SK-N-SH (cell line): Measurements from ENCODE around the gene TMEM168. TPM values are rescaled to one million over a fixed set of nuclear protein-coding genes. Genes with fewer than 3 reads are reported as not detected.

Experiments used
- CTCF ChIA-PET: fragments of 300-600, 350-600 bp; formaldehyde crosslinking; extraction: SDS; loops from one replicate; lab custom pipeline; 2021; lab: Yijun Ruan, JAX
- POLR2A ChIA-PET: fragments of 350-600 bp; sonication (Branson Sonifier 250); formaldehyde crosslinking; extraction: SDS; loops from one replicate; lab custom pipeline; 2020; ENCODE audit warnings: antibody characterized with exemption, inconsistent platforms; lab: Yijun Ruan, JAX
- DNase-seq: peaks from one replicate; pipeline ENCODE4 v3.0.0; 2012
- H2AFZ ChIP-seq: fragments of 200-600 bp; sonication (generic); 2 replicates; pipeline ENCODE4 v1.8.1; 2016; ENCODE audit warnings: antibody characterized with exemption, mild to moderate bottlenecking, low read depth
- H3F3A ChIP-seq: fragments of 200-600 bp; sonication (generic); replicated peaks from 2 replicates; pipeline ENCODE3; 2016; ENCODE audit warnings: antibody characterized with exemption, mild to moderate bottlenecking; ENCODE audit not compliant: insufficient read depth
- H3K27ac ChIP-seq, 2 experiments: fragments of 200-500 bp in 1 of 2; fragments of 200-600 bp in 1 of 2; sonication (Bioruptor generic) in 1 of 2; sonication (generic), shearing (Covaris generic) in 1 of 2; 2 replicates each; pipeline versions ENCODE4 v1.5.1 to v1.6.1; 2014 to 2016; ENCODE audit warnings: low read depth in 2 of 2, inconsistent platforms in 1 of 2, low read length in 1 of 2, mild to moderate bottlenecking in 1 of 2, mixed read lengths in 1 of 2
- H3K27me3 ChIP-seq: fragments of 200-600 bp; sonication (generic), shearing (Covaris generic); 2 replicates; pipeline ENCODE4 v1.6.1; 2016; ENCODE audit warnings: mixed run types; ENCODE audit not compliant: insufficient read depth
- H3K36me3 ChIP-seq, 2 experiments: fragments of 200-500 bp in 1 of 2; fragments of 200-600 bp in 1 of 2; sonication (Bioruptor generic) in 1 of 2; sonication (generic) in 1 of 2; replicated peaks in 1 of 2; 2 replicates each; pipeline versions ENCODE3 to v1.5.1; 2014 to 2016; ENCODE audit warnings: low read length in 1 of 2, mild to moderate bottlenecking in 1 of 2; ENCODE audit not compliant: insufficient read depth in 2 of 2, control insufficient read depth in 1 of 2
- H3K4me1 ChIP-seq, 2 experiments: fragments of 200-500 bp in 1 of 2; fragments of 200-600 bp in 1 of 2; sonication (Bioruptor generic) in 1 of 2; sonication (generic), shearing (Covaris generic) in 1 of 2; 2 replicates each; pipeline versions ENCODE4 v1.5.1 to v1.6.1; 2014 to 2016; ENCODE audit warnings: low read depth in 1 of 2, low read length in 1 of 2, mixed run types in 1 of 2; ENCODE audit not compliant: insufficient read depth in 2 of 2, control insufficient read depth in 1 of 2
- H3K4me2 ChIP-seq: fragments of 200-600 bp; sonication (generic), shearing (Covaris generic); 2 replicates; pipeline ENCODE4 v1.6.1; 2017; ENCODE audit warnings: mixed run types
- H3K4me3 ChIP-seq, 2 experiments: fragments of 200-500 bp in 1 of 2; fragments of 200-600 bp in 1 of 2; sonication (Bioruptor generic) in 1 of 2; sonication (generic), shearing (Covaris generic) in 1 of 2; 2 replicates each; pipeline versions ENCODE4 v1.5.1 to v1.8.1; 2014 to 2016; ENCODE audit warnings: low read depth in 2 of 2, inconsistent platforms in 1 of 2, low read length in 1 of 2, mild to moderate bottlenecking in 1 of 2, mixed read lengths in 1 of 2, moderate library complexity in 1 of 2
- H3K79me2 ChIP-seq: fragments of 200-600 bp; sonication (generic); 2 replicates; pipeline ENCODE4 v1.8.1; 2017; ENCODE audit warnings: mild to moderate bottlenecking; ENCODE audit not compliant: insufficient read depth
- H3K9ac ChIP-seq: fragments of 200-600 bp; sonication (generic); 2 replicates; pipeline ENCODE4 v1.6.1; 2017; ENCODE audit warnings: mixed run types
- H3K9me2 ChIP-seq: fragments of 200-600 bp; sonication (generic); 2 replicates; pipeline ENCODE4 v1.6.1; 2017; ENCODE audit warnings: mixed run types
- H3K9me3 ChIP-seq: fragments of 200-600 bp; sonication (generic); 2 replicates; pipeline ENCODE4 v1.6.1; 2017; ENCODE audit warnings: mixed run types, mild to moderate bottlenecking, moderate library complexity
- H4K20me1 ChIP-seq: fragments of 200-600 bp; sonication (generic); 2 replicates; pipeline ENCODE4 v1.6.1; 2017; ENCODE audit warnings: mild to moderate bottlenecking, mixed run types; ENCODE audit not compliant: insufficient read depth
- CHD2 ChIP-seq: fragments of 150-350 bp; IDR thresholded peaks from 2 replicates; pipeline ENCODE4 v1.6.1; 2018; ENCODE audit warnings: low read length; ENCODE audit not compliant: partially characterized antibody
- FOSL2 ChIP-seq: IDR thresholded peaks from 2 replicates; pipeline ENCODE4 v1.4.0; 2012; ENCODE audit warnings: low read depth, mild to moderate bottlenecking, moderate library complexity, borderline replicate concordance
- GABPA ChIP-seq: IDR thresholded peaks from 2 replicates; pipeline ENCODE4 v1.4.0; 2012; ENCODE audit warnings: low read depth, mild to moderate bottlenecking
- GATA2 ChIP-seq: sonication (generic); formaldehyde crosslinking; IDR thresholded peaks from 2 replicates; pipeline ENCODE4 v1.5.0; 2020; ENCODE audit warnings: mild to moderate bottlenecking, missing genetic modification reagents
- JUND ChIP-seq: IDR thresholded peaks from 2 replicates; pipeline ENCODE4 v1.4.0; 2012
- MEF2A ChIP-seq: IDR thresholded peaks from 2 replicates; pipeline ENCODE4 v1.4.0; 2012; ENCODE audit warnings: low read depth, borderline replicate concordance
- MXI1 ChIP-seq: IDR thresholded peaks from 2 replicates; pipeline ENCODE4 v1.6.1; 2012; ENCODE audit warnings: mild to moderate bottlenecking, low read depth, low read length, improper control_type of control experiment
- NRF1 ChIP-seq: IDR thresholded peaks from 2 replicates; pipeline ENCODE4 v1.6.1; 2012; ENCODE audit warnings: low read depth, mild to moderate bottlenecking, low read length
- RAD21 ChIP-seq: IDR thresholded peaks from 2 replicates; pipeline ENCODE4 v1.6.1; 2012; ENCODE audit warnings: mild to moderate bottlenecking, low read length
- RCOR1 ChIP-seq: fragments of 150-350 bp; IDR thresholded peaks from 2 replicates; pipeline ENCODE4 v1.6.1; 2017; ENCODE audit warnings: antibody characterized with exemption, low read length
- RXRA ChIP-seq: IDR thresholded peaks from 2 replicates; pipeline ENCODE4 v1.4.0; 2012; ENCODE audit warnings: low read depth, mild to moderate bottlenecking, borderline replicate concordance
- TCF12 ChIP-seq: IDR thresholded peaks from 2 replicates; pipeline ENCODE4 v1.4.0; 2012
- TEAD4 ChIP-seq: IDR thresholded peaks from 2 replicates; pipeline ENCODE4 v1.4.0; 2012; ENCODE audit warnings: mild to moderate bottlenecking, borderline replicate concordance; ENCODE audit not compliant: insufficient read depth
- WGBS: methylation state at CpG from one replicate; pipeline ENCODE4 v1.1.6; 2017; ENCODE audit warnings: low lambda C conversion rate; 5-methylcytosine and 5-hydroxymethylcytosine counted together
- polyA plus RNA-seq, 3 experiments: library from polyadenylated mRNA; depleted of rRNA; stranded (reverse); fragments of >200 nt; gene quantifications; 2 replicates each; pipeline ENCODE4 v1.2.3, GENCODE V29; 2012
- TF ChIP-seq, protein P1 (sequence below): fragments of 200-600 bp; sonication (generic); IDR thresholded peaks from 2 replicates; pipeline ENCODE4 v1.6.1; 2017; ENCODE audit warnings: antibody characterized with exemption, mild to moderate bottlenecking, moderate library complexity
- TF ChIP-seq, protein P2 (sequence below): IDR thresholded peaks from 2 replicates; pipeline ENCODE4 v1.4.0; 2012; ENCODE audit warnings: low read depth, borderline replicate concordance
- TF ChIP-seq, protein P3 (sequence below): IDR thresholded peaks from 2 replicates; pipeline ENCODE4 v1.4.0; 2012; ENCODE audit warnings: low read depth, borderline replicate concordance
- TF ChIP-seq, protein P4 (sequence below): IDR thresholded peaks from 2 replicates; pipeline ENCODE4 v1.4.0; 2012; ENCODE audit warnings: low read depth
- TF ChIP-seq, protein P5 (sequence below): IDR thresholded peaks from 2 replicates; pipeline ENCODE4 v1.6.1; 2012; ENCODE audit warnings: mild to moderate bottlenecking, low read depth, low read length, moderate library complexity
- TF ChIP-seq, protein P6 (sequence below): fragments of 150-350 bp; IDR thresholded peaks from 2 replicates; pipeline ENCODE4 v1.6.1; 2017; ENCODE audit warnings: antibody characterized with exemption, low read length, low read depth, borderline replicate concordance

Gene TMEM168
- polyA plus RNA-seq, 1 of the 3 experiments (the other 2 are of a cell fraction): 32.2 TPM

DNA sequence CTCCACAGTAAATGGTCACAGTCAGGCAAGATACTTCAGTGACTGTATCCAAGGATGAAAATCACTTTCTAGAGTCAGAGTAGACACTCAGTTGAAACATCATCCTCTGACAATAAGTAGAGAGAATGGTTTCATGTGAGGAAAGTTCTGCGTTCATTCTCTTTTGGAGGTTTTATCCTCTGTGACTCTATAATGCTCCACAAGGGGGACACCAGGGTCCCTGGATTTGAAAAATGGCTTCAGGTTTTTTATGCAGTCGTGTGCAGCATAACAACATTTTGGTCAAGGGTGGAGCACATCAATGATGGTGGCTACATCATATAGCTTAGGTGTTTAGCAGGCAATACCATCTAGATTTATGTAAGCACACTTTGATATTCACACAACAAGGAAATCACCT, 40.4 kb downstream of the TMEM168 start:
- POLR2A ChIA-PET: no interaction called here
- H3K9me2 ChIP-seq: no peaks in the 10 kb centered on the region
- H3K27me3 ChIP-seq: no peaks in the 10 kb centered on the region
- H3K4me2 ChIP-seq: no peak overlapping the region
- peak; percentile 22 for TF ChIP-seq RAD21
- no peak for TF ChIP-seq NRF1
- TF ChIP-seq, protein P1, sequence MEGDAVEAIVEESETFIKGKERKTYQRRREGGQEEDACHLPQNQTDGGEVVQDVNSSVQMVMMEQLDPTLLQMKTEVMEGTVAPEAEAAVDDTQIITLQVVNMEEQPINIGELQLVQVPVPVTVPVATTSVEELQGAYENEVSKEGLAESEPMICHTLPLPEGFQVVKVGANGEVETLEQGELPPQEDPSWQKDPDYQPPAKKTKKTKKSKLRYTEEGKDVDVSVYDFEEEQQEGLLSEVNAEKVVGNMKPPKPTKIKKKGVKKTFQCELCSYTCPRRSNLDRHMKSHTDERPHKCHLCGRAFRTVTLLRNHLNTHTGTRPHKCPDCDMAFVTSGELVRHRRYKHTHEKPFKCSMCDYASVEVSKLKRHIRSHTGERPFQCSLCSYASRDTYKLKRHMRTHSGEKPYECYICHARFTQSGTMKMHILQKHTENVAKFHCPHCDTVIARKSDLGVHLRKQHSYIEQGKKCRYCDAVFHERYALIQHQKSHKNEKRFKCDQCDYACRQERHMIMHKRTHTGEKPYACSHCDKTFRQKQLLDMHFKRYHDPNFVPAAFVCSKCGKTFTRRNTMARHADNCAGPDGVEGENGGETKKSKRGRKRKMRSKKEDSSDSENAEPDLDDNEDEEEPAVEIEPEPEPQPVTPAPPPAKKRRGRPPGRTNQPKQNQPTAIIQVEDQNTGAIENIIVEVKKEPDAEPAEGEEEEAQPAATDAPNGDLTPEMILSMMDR: peak; percentile 18; the same call in 1 of the 2 replicates
- TF ChIP-seq, all 33 proteins: peak for 2
- Histone ChIP-seq H3K4me1 (no peaks in the 10 kb centered on the region), H3F3A (peaks cover 2% of the 10 kb centered on the region), H3K9me3 (no peaks in the 10 kb centered on the region), H3K27ac (no peak overlapping the region), H3K36me3 (no peaks in the 10 kb centered on the region), H3K79me2 (no peaks in the 10 kb centered on the region), H4K20me1 (no peaks in the 10 kb centered on the region), H3K9ac (no peak overlapping the region), H2AFZ (no peak overlapping the region), H3K4me3 (no peak overlapping the region)
- DNase-seq: no peak
- CTCF ChIA-PET: interaction anchor here (0.9 to 1.8 kb wide), 3 partner anchors 9 to 150 kb away, joined by 3 to 5 read pairs (median 4); no protein-coding TSS in a partner anchor
- WGBS: 50% methylated on average over 2 of the region's 2 CpGs

DNA sequence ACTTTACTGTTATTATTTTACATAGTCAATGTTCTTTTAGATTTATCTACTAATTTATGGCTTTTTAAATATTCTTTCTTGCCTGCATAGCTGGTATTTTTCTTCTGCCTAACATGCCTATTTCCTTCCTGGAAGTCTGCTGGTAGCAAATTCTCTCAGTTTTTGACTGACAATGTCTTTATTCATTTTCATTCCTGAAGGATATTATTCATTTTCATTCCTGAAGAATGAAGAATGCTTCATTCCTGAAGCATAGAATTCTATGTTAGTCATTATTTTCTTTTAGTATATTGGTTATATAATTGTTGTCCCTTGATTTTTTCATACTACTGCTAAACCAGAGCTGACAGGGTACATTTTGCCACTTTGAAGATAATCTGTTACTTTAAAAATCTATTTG, 41.8 kb downstream of the TMEM168 start:
- H3K4me3 ChIP-seq: no peak overlapping the region
- no peak overlapping the region for H3K4me2 ChIP-seq
- no peaks in the 10 kb centered on the region; a peak in 1 of 4 replicates for H3K4me1 ChIP-seq
- H3K79me2 ChIP-seq: no peaks in the 10 kb centered on the region
- H3K27me3 ChIP-seq: no peaks in the 10 kb centered on the region
- ChIA-PET CTCF (interaction anchor here (1.8 kb wide), 1 partner anchor 13 kb away, joined by 4 read pairs; no protein-coding TSS in a partner anchor), POLR2A (no interaction called here)
- no peak overlapping the region for H3K27ac ChIP-seq
- no peaks in the 10 kb centered on the region for H3K9me2 ChIP-seq
- no peaks in the 10 kb centered on the region for H3K36me3 ChIP-seq
- H3K9ac ChIP-seq: no peak overlapping the region
- no peak for DNase-seq
- H3K9me3 ChIP-seq: no peaks in the 10 kb centered on the region
- no peak overlapping the region for H2AFZ ChIP-seq
- H3F3A ChIP-seq: peaks cover 2% of the 10 kb centered on the region
- no peaks in the 10 kb centered on the region for H4K20me1 ChIP-seq
- TF ChIP-seq, protein P2, sequence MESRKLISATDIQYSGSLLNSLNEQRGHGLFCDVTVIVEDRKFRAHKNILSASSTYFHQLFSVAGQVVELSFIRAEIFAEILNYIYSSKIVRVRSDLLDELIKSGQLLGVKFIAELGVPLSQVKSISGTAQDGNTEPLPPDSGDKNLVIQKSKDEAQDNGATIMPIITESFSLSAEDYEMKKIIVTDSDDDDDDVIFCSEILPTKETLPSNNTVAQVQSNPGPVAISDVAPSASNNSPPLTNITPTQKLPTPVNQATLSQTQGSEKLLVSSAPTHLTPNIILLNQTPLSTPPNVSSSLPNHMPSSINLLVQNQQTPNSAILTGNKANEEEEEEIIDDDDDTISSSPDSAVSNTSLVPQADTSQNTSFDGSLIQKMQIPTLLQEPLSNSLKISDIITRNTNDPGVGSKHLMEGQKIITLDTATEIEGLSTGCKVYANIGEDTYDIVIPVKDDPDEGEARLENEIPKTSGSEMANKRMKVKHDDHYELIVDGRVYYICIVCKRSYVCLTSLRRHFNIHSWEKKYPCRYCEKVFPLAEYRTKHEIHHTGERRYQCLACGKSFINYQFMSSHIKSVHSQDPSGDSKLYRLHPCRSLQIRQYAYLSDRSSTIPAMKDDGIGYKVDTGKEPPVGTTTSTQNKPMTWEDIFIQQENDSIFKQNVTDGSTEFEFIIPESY: no peak
- TF ChIP-seq MXI1 (no peak), TEAD4 (no peak), TCF12 (peak; percentile 17; the same call in 1 of the 2 replicates), GABPA (no peak), NRF1 (no peak), MEF2A (no peak), CHD2 (no peak), RCOR1 (no peak), JUND (no peak), GATA2 (no peak), FOSL2 (peak; percentile 16; the same call in 1 of the 2 replicates), RXRA (no peak)
- TF ChIP-seq, protein P3, sequence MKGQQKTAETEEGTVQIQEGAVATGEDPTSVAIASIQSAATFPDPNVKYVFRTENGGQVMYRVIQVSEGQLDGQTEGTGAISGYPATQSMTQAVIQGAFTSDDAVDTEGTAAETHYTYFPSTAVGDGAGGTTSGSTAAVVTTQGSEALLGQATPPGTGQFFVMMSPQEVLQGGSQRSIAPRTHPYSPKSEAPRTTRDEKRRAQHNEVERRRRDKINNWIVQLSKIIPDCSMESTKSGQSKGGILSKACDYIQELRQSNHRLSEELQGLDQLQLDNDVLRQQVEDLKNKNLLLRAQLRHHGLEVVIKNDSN: no peak
- TF ChIP-seq, protein P4, sequence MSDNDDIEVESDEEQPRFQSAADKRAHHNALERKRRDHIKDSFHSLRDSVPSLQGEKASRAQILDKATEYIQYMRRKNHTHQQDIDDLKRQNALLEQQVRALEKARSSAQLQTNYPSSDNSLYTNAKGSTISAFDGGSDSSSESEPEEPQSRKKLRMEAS: no peak
- TF ChIP-seq, protein P5, sequence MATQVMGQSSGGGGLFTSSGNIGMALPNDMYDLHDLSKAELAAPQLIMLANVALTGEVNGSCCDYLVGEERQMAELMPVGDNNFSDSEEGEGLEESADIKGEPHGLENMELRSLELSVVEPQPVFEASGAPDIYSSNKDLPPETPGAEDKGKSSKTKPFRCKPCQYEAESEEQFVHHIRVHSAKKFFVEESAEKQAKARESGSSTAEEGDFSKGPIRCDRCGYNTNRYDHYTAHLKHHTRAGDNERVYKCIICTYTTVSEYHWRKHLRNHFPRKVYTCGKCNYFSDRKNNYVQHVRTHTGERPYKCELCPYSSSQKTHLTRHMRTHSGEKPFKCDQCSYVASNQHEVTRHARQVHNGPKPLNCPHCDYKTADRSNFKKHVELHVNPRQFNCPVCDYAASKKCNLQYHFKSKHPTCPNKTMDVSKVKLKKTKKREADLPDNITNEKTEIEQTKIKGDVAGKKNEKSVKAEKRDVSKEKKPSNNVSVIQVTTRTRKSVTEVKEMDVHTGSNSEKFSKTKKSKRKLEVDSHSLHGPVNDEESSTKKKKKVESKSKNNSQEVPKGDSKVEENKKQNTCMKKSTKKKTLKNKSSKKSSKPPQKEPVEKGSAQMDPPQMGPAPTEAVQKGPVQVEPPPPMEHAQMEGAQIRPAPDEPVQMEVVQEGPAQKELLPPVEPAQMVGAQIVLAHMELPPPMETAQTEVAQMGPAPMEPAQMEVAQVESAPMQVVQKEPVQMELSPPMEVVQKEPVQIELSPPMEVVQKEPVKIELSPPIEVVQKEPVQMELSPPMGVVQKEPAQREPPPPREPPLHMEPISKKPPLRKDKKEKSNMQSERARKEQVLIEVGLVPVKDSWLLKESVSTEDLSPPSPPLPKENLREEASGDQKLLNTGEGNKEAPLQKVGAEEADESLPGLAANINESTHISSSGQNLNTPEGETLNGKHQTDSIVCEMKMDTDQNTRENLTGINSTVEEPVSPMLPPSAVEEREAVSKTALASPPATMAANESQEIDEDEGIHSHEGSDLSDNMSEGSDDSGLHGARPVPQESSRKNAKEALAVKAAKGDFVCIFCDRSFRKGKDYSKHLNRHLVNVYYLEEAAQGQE: no peak
- TF ChIP-seq, protein P6, sequence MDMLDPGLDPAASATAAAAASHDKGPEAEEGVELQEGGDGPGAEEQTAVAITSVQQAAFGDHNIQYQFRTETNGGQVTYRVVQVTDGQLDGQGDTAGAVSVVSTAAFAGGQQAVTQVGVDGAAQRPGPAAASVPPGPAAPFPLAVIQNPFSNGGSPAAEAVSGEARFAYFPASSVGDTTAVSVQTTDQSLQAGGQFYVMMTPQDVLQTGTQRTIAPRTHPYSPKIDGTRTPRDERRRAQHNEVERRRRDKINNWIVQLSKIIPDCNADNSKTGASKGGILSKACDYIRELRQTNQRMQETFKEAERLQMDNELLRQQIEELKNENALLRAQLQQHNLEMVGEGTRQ: no peak
